Measurements from ENCODE around the gene FUOM.

Gene FUOM

GRCh38 chr10:133357285-133358161 lies at the start of gene FUOM:
Gene FUOM, minus strand, starts transcription at chr10:133358019. Its CDS starts 12 bp downstream, at chr10:133358007.
- peaks cover 18% of the 10 kb centered on the region for H3K36me3 ChIP-seq (ENCODE audit: control insufficient read depth, insufficient read depth, low read length)
- peak within 1 kb of the TSS; percentile 68 for H3K4me3 ChIP-seq (ENCODE audit: low read depth, low read length)
- no peaks in the 10 kb centered on the region for H3K9me3 ChIP-seq (ENCODE audit: control insufficient read depth, insufficient read depth, low read length)
- peaks cover 6% of the 10 kb centered on the region for H3K27me3 ChIP-seq (ENCODE audit: control insufficient read depth, insufficient read depth, low read length)
- H3K9ac ChIP-seq (ENCODE audit: low read depth, low read length) = peak within 1 kb of the TSS; percentile 65
- H3K4me1 ChIP-seq (ENCODE audit: control insufficient read depth, insufficient read depth, low read length) = no peaks in the 10 kb centered on the region

DNA sequence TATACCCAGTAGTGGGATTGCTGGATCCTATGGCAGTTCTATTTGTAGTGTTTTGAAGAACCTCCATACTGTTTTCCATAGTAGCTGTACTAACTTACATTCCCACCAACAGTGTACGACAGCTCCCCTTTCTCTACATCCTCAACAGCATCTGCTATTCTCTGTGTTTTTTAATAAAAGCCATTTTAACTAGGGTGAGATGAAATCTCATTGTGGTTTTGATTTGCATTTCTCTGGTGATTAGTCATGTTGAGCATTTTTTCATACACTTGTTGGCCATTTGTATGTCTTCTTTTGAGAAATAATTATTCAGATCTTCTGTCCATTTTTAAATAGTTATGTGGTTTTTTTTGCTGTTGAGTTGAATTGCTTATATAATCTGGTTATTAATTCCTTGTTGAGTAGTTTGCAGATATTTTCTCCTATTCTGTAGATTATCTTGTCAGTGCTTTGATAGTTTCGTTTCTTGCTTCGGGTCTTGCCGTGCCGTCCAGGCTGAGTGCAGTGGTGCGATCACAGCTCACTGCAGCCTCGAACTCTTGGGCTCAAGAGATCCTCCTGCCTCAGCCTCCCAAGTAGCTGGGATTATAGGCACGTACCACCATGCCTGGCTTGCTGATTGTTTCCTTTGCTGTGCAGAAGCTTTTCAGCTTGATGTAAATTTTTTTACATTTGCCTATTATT lies 48.2 kb upstream of the FUOM start:
- no peaks in the 10 kb centered on the region for H3K9me3 ChIP-seq (ENCODE audit: control insufficient read depth, insufficient read depth, low read length)

GRCh38 chr10:133405272-133405671 lies 47.5 kb upstream of the FUOM start:
- no peak overlapping the region for H3K4me3 ChIP-seq (ENCODE audit: low read depth, low read length)
- H3K4me1 ChIP-seq (ENCODE audit: control insufficient read depth, insufficient read depth, low read length) = no peaks in the 10 kb centered on the region
- no peak overlapping the region for H3K9ac ChIP-seq (ENCODE audit: low read depth, low read length)
- no peaks in the 10 kb centered on the region for H3K27me3 ChIP-seq (ENCODE audit: control insufficient read depth, insufficient read depth, low read length)
- peaks cover 20% of the 10 kb centered on the region for H3K36me3 ChIP-seq (ENCODE audit: control insufficient read depth, insufficient read depth, low read length)
- H3K9me3 ChIP-seq (ENCODE audit: control insufficient read depth, insufficient read depth, low read length) = no peaks in the 10 kb centered on the region

More for the DNA sequence above, 48.2 kb upstream of the FUOM start:
- Histone ChIP-seq H3K9ac (ENCODE audit: low read depth, low read length) (no peak overlapping the region), H3K4me1 (ENCODE audit: control insufficient read depth, insufficient read depth, low read length) (no peaks in the 10 kb centered on the region), H3K4me3 (ENCODE audit: low read depth, low read length) (no peak overlapping the region), H3K27me3 (ENCODE audit: control insufficient read depth, insufficient read depth, low read length) (no peaks in the 10 kb centered on the region), H3K36me3 (ENCODE audit: control insufficient read depth, insufficient read depth, low read length) (peaks cover 20% of the 10 kb centered on the region)

GRCh38 chr10:133403784-133404183 lies 46.0 kb upstream of the FUOM start:
- no peak overlapping the region for H3K9ac ChIP-seq (ENCODE audit: low read depth, low read length)
- no peaks in the 10 kb centered on the region for H3K9me3 ChIP-seq (ENCODE audit: control insufficient read depth, insufficient read depth, low read length)
- H3K36me3 ChIP-seq (ENCODE audit: control insufficient read depth, insufficient read depth, low read length) = peaks cover 28% of the 10 kb centered on the region
- no peak overlapping the region for H3K4me3 ChIP-seq (ENCODE audit: low read depth, low read length)
- no peaks in the 10 kb centered on the region for H3K27me3 ChIP-seq (ENCODE audit: control insufficient read depth, insufficient read depth, low read length)
- H3K4me1 ChIP-seq (ENCODE audit: control insufficient read depth, insufficient read depth, low read length) = no peaks in the 10 kb centered on the region

DNA sequence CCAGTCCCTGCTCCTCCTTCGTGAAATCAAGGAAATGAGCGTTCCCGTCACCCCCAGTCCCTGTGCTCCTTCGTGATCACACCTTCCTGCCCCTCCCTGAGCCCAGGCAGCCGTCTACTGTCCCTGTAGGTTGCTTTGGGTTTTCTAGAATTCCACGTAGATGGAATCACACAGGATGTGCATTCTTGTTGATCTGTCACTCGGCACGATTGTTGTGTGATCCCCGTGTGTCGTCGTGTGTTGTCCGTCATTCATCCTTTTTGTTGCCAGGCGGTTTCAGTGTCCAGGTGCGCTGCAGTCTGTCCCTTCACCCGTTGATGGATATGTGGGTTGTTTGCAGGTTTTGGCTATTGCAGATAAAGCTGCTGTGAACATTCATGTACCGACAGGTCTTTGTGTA lies 45.5 kb upstream of the FUOM start:
- Histone ChIP-seq H3K4me1 (ENCODE audit: control insufficient read depth, insufficient read depth, low read length) (no peaks in the 10 kb centered on the region), H3K4me3 (ENCODE audit: low read depth, low read length) (no peak overlapping the region), H3K27me3 (ENCODE audit: control insufficient read depth, insufficient read depth, low read length) (no peaks in the 10 kb centered on the region), H3K36me3 (ENCODE audit: control insufficient read depth, insufficient read depth, low read length) (peaks cover 31% of the 10 kb centered on the region), H3K9ac (ENCODE audit: low read depth, low read length) (no peak overlapping the region), H3K9me3 (ENCODE audit: control insufficient read depth, insufficient read depth, low read length) (no peaks in the 10 kb centered on the region)

- no peaks in the 10 kb centered on the region for H3K9me3 ChIP-seq (ENCODE audit: control insufficient read depth, insufficient read depth, low read length)
- no peaks in the 10 kb centered on the region for H3K4me1 ChIP-seq (ENCODE audit: control insufficient read depth, insufficient read depth, low read length)
- no peak overlapping the region for H3K9ac ChIP-seq (ENCODE audit: low read depth, low read length)
- H3K36me3 ChIP-seq (ENCODE audit: control insufficient read depth, insufficient read depth, low read length) = peaks cover 33% of the 10 kb centered on the region
- H3K4me3 ChIP-seq (ENCODE audit: low read depth, low read length) = no peak overlapping the region
- no peaks in the 10 kb centered on the region for H3K27me3 ChIP-seq (ENCODE audit: control insufficient read depth, insufficient read depth, low read length)
Observed at GRCh38 chr10:133401981-133402725, 44.3 kb upstream of the FUOM start.

GRCh38 chr10:133401500-133401899 lies 43.7 kb upstream of the FUOM start:
- Histone ChIP-seq H3K4me1 (ENCODE audit: control insufficient read depth, insufficient read depth, low read length) (no peaks in the 10 kb centered on the region), H3K36me3 (ENCODE audit: control insufficient read depth, insufficient read depth, low read length) (peaks cover 37% of the 10 kb centered on the region), H3K4me3 (ENCODE audit: low read depth, low read length) (no peak overlapping the region), H3K9me3 (ENCODE audit: control insufficient read depth, insufficient read depth, low read length) (no peaks in the 10 kb centered on the region), H3K27me3 (ENCODE audit: control insufficient read depth, insufficient read depth, low read length) (no peaks in the 10 kb centered on the region), H3K9ac (ENCODE audit: low read depth, low read length) (no peak overlapping the region)

DNA sequence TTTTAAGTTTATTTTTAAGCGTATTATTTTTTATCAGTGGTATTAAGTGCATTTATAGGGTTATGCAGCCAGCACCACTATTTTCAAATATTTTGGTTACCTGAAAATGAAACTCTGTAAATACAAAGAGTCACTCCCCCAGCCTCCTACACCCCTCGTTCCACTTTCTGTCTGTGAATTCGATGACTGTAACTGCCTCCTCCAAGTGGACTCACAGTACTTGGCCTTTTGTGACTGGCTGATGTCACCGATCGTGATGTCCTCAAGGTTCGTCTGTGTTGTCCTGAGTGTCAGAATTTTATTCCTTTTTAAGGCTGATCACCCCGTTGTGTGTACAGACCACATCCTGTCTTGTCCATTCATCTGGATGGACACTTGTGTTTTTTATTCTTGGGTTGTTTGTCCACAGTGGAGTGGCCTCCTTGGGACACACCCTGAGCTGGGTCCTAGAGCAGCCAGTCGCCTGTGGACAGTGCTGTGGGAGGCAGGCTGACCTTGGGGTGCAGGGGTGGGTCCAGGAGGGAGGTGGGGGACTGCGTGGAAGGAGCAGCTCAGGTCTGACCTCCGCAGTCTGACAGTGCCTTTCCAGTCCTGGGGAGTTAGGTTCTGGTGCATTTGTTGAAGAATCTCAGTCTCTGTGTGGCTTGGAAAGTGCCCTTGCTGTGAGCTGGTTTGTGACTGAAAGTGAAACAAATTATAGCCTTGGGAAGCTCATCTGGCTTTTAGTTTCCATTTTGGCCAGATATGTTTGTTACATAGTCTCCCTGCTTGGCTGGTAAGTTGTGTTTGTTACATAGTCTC lies 43.0 kb upstream of the FUOM start:
- H3K36me3 ChIP-seq (ENCODE audit: control insufficient read depth, insufficient read depth, low read length) = peaks cover 44% of the 10 kb centered on the region
- H3K4me3 ChIP-seq (ENCODE audit: low read depth, low read length) = no peak overlapping the region
- H3K27me3 ChIP-seq (ENCODE audit: control insufficient read depth, insufficient read depth, low read length) = no peaks in the 10 kb centered on the region
- no peak overlapping the region for H3K9ac ChIP-seq (ENCODE audit: low read depth, low read length)
- no peaks in the 10 kb centered on the region for H3K4me1 ChIP-seq (ENCODE audit: control insufficient read depth, insufficient read depth, low read length)
- H3K9me3 ChIP-seq (ENCODE audit: control insufficient read depth, insufficient read depth, low read length) = no peaks in the 10 kb centered on the region

DNA sequence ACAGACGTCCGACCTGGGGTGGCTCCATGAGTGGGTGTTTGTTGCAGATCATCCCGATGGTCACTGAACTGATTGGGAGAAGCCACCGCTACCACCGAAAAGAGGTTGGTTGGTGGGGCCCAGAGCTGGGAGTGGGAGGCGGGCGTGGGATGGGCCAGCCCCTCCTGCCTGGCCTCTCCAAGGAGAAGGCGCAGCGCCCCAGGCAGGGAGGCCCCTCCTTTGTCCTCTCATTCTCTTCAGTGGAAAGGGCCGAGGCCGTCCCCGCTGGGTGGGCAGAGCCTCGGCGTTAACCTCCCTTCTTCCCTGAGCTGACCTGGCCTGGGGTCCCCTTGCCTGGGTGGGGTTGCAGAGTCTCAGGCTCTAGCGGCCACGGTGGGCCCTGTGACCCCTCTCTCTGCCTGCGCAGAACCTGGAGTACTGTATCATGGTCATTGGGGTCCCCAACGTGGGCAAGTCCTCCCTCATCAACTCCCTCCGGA lies 41.3 kb upstream of the FUOM start:
- H3K27me3 ChIP-seq (ENCODE audit: control insufficient read depth, insufficient read depth, low read length) = no peaks in the 10 kb centered on the region
- no peak overlapping the region for H3K4me3 ChIP-seq (ENCODE audit: low read depth, low read length)
- H3K9ac ChIP-seq (ENCODE audit: low read depth, low read length) = no peak overlapping the region
- no peaks in the 10 kb centered on the region for H3K9me3 ChIP-seq (ENCODE audit: control insufficient read depth, insufficient read depth, low read length)
- H3K36me3 ChIP-seq (ENCODE audit: control insufficient read depth, insufficient read depth, low read length) = peaks cover 46% of the 10 kb centered on the region
- no peaks in the 10 kb centered on the region for H3K4me1 ChIP-seq (ENCODE audit: control insufficient read depth, insufficient read depth, low read length)

GRCh38 chr10:133397938-133398337 lies 40.1 kb upstream of the FUOM start:
- H3K27me3 ChIP-seq (ENCODE audit: control insufficient read depth, insufficient read depth, low read length) = no peaks in the 10 kb centered on the region
- no peaks in the 10 kb centered on the region for H3K4me1 ChIP-seq (ENCODE audit: control insufficient read depth, insufficient read depth, low read length)
- peaks cover 41% of the 10 kb centered on the region for H3K36me3 ChIP-seq (ENCODE audit: control insufficient read depth, insufficient read depth, low read length)
- H3K4me3 ChIP-seq (ENCODE audit: low read depth, low read length) = no peak overlapping the region
- H3K9ac ChIP-seq (ENCODE audit: low read depth, low read length) = no peak overlapping the region
- H3K9me3 ChIP-seq (ENCODE audit: control insufficient read depth, insufficient read depth, low read length) = no peaks in the 10 kb centered on the region

Measured in iPS-15b (cell line).